GM12872 (cell line): ENCODE data around the gene DEK.

Source experiments
- TF ChIP-seq, protein P1 (sequence below): IDR thresholded peaks from 3 replicates; pipeline ENCODE4 v1.5.1; 2011; ENCODE audit warnings: low read depth, mild to moderate bottlenecking, low read length, moderate library complexity; ENCODE audit not compliant: insufficient read depth

The DEK gene

DNA sequence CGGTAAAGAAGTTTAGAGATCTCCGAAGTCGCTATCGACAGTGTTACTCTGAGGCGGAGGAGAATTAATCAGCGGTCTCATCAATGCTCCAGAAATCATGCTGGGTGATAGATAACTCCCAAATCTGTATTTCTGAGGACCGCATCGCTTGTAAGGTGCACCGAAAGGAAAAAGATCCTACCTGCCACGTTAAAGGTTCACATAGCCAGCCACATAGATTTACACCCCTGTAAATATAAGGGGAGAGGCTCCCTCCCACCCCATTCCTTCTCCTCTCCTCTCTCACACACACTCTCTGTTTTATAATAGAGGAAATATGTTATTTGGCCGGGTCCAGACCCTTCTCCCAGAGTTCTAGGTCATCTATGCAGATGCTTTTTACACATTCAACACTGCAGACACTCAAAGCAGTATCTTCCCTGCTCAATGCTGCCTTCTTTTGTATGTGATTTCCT is 620 bp upstream of the DEK start:
- TF ChIP-seq, protein P1, sequence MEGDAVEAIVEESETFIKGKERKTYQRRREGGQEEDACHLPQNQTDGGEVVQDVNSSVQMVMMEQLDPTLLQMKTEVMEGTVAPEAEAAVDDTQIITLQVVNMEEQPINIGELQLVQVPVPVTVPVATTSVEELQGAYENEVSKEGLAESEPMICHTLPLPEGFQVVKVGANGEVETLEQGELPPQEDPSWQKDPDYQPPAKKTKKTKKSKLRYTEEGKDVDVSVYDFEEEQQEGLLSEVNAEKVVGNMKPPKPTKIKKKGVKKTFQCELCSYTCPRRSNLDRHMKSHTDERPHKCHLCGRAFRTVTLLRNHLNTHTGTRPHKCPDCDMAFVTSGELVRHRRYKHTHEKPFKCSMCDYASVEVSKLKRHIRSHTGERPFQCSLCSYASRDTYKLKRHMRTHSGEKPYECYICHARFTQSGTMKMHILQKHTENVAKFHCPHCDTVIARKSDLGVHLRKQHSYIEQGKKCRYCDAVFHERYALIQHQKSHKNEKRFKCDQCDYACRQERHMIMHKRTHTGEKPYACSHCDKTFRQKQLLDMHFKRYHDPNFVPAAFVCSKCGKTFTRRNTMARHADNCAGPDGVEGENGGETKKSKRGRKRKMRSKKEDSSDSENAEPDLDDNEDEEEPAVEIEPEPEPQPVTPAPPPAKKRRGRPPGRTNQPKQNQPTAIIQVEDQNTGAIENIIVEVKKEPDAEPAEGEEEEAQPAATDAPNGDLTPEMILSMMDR: no peak; the same call in 2 of the 3 replicates

DNA sequence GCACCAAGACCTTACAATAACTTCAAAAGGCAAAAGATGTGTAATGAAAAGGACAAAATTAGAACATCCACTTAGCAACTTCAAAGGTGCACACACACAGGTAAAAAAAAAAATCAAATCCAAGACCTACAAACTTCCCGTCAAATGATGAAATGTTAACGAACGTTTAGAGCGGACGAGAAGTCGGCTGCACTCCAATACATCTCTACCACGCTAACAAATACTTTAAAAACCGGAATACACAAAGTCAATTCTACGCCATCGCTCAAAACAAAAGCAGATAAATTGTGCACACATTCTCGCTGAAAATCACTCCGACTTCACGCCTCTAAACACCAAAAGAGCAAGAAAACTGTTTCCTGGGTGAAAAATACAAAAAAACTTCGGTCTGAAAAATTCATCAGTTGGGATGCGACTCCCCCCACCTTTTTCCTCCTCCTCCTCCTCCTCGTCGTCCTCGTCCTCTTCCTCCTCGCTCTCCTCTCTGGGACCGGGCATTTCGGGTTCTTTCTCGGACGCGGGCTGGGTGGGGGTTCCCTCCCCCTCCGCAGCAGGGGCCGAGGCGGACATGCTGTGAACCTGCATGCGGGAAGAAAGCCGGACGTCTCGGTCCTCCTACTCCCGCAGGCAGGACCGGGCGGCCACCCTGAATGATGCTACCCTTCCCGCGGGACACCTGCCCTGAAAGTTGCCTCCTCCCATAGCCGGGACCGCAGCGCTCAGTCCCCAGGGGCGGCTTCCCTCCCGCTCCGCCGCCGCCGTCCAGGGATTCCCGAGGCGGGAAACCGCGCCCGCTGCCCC is 712 bp downstream of the DEK start:
- TF ChIP-seq, protein P1: no peak

DNA sequence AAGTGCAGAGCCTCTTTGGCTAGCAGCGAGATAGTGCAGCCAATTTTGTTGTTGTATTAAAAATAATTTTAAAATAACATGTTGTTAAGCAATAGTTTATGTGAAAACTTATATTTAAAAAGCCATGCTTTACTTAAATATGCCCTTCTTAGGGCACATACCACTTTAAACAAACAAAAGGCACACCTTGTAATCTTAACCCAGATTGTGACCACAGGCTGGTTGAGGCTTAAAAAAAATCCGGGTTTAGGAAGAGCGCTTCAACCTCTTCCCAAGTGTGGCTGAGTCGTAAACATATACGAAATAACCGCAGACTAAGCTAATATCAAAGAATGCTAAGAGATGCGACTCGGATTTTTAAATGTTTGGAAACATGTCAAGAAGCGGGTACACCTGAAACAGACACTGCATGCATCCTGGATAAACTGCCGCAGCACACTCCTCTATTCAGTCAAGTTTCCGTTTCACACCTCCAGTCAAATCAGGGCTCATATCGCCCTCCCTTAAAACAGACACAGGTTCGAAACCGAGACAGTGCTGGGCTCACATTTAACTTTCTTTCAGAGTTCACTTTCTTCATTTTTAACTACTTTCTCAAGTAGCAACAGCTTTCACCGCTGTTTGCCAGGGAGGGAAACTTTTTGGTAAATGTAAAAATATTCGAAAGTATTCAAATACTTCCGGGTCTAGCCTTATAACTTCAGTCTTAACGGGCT is 1.5 kb downstream of the DEK start:
- TF ChIP-seq, protein P1: no peak

DNA sequence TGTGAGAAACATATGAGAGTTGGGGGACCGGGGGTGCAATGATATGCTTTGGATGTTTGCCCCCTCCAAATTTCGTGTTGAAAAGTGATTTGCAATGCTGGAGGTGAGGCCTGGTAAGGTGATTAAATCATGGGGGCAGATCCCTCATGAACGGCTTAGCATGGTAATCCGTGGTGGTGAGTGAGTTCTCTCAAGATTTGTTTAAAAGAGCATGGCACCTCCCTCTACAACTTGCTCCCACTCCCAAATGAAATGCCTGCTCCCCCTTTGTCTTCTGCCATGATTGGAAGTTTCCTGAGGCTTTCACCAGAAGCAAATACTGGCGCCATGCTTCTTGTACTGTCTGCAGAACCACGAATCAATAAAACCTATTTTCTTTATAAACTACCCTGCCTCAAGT is 2.5 kb downstream of the DEK start:
- TF ChIP-seq, protein P1: no peak

DNA sequence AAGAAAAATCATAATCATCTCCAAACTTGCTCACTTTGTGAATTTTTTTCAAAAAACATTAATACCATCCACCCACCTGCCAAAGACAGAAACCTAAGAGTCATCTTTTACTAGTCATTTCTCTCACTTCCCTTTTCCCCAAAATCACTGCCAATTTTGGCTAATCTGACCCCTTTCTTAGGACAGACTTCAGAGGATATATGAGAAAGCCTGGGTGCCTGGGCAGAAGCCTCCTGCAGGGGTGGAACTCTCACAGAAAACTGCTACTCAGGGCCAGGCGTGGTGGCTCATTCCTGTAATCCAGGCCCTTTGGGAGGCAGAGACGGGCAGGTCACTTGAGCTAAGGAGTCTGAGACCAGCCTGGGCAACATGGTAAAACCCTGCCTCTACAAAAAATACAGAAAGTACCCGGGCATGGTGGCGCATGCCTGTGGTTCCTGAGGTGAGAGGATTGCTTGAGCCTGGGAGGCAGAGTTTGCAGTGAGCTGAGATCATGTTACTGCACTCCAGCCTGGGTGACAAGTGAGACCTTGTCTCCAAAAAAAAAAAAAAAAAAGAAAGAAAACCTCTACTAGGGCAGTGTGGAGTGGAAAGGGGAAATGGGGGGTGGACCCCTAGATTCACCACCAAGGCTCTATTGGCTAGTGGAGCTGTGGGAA is 3.8 kb downstream of the DEK start:
- TF ChIP-seq, protein P1: 0 out of 3 replicates have a peak, but pooled peaks have one; percentile 13

DNA sequence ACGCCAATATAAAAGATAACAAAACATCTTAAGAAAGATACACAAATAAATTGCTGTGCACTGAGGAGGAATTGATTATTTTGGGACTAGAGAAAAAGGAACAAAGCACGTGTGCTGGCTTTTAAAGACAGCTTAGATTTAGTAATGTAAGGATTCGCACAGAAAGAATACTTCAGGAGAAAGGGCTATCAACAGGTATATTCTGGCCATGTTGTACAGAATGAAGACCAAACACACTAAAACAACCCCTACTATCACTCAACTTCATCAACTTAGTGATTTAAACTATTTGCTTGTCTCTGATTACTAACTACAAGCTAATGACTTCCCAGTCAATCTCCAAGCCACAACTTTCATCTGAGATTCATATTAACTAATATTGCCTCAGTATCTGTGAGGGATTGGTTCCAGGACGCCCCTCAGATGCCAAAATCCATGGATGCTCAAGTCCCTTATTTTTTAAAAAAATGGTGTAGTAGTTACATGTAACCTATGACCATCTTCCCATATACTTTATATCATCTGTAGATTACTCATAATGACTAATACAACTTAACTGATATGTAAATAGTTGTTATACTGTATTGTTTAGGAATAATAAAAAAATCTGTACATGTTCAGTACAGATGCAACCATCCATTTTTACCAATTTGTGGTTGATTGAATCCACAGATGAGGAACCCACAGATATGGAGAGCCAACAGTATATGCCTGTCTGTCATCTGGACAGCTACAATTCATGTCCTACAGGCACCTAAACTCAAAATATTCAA is 4.5 kb downstream of the DEK start:
- TF ChIP-seq, protein P1: no peak
